Effector memory CD8-positive, alpha-beta T cell (primary cell): Measurements from ENCODE around the gene C19orf25.
"Not testable (repeated sequence)": the region's sequence is repeated elsewhere in the genome, so short reads cannot be mapped to it uniquely, and the experiment has no call there.

Experiments used
- ATAC-seq: fragments of 150-1000 bp; cut with Tn5 transposase; replicated peaks from 2 replicates; pipeline ENCODE4 v1.10.0; 2021; ENCODE audit warnings: mild to moderate bottlenecking, moderate library complexity
- DNase-seq, 3 experiments: peaks; one replicate each; pipeline ENCODE4 v3.0.0; 2021
- H3K27ac Mint-ChIP-seq, 2 donors: one replicate each; pipeline ENCODE4 v1.8.0; 2022; ENCODE audit warnings: mild to moderate bottlenecking in 2 of 2, mixed read lengths in 2 of 2, moderate library complexity in 2 of 2
- H3K27me3 Mint-ChIP-seq, 2 donors: one replicate each; pipeline ENCODE4 v1.8.0; 2022; ENCODE audit warnings: mixed read lengths in 2 of 2
- H3K36me3 Mint-ChIP-seq: one replicate; pipeline ENCODE4 v1.8.0; 2022; ENCODE audit warnings: mild to moderate bottlenecking, moderate library complexity, mixed read lengths; ENCODE audit not compliant: insufficient read depth
- H3K4me1 Mint-ChIP-seq, 2 donors: one replicate each; pipeline ENCODE4 v1.8.0; 2022; ENCODE audit warnings: low read depth in 2 of 2, mixed read lengths in 2 of 2
- H3K4me3 Mint-ChIP-seq, 2 donors: one replicate each; pipeline ENCODE4 v1.8.0; 2022; ENCODE audit warnings: mild to moderate bottlenecking in 2 of 2, mixed read lengths in 2 of 2, moderate library complexity in 2 of 2
- H3K9me3 Mint-ChIP-seq, 2 donors: one replicate each; pipeline ENCODE4 v1.8.0; 2022; ENCODE audit warnings: mixed read lengths in 2 of 2

Gene C19orf25

DNA sequence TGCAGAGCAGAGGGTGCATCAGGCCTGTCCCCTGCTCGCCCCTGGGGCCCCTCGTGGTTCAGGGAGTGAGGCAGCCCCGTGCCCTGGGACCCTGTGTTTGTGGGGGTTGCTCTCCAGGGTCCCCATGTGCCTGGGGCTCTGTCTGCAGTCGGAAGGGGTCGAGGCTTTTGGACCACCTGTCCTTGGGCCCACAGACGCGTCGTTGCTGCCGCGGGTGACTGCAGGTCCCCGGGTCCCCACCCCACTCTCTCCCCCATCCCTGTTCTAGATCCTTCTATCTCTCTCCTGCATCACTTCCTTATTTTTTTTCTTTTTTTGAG, 9.2 kb upstream of the C19orf25 start:
- no peak overlapping the region for H3K4me3 Mint-ChIP-seq
- H3K36me3 Mint-ChIP-seq: peaks cover 9% of the 10 kb centered on the region
- DNase-seq (no peak), ATAC-seq (no peak)
- H3K27me3 Mint-ChIP-seq: no peaks in the 10 kb centered on the region
- H3K4me1 Mint-ChIP-seq: peaks cover 17 to 18% of the 10 kb centered on the region in 2 donors
- H3K27ac Mint-ChIP-seq: peak overlapping the region in 1 of 2 donors; percentile 29
- no peaks in the 10 kb centered on the region for H3K9me3 Mint-ChIP-seq

DNA sequence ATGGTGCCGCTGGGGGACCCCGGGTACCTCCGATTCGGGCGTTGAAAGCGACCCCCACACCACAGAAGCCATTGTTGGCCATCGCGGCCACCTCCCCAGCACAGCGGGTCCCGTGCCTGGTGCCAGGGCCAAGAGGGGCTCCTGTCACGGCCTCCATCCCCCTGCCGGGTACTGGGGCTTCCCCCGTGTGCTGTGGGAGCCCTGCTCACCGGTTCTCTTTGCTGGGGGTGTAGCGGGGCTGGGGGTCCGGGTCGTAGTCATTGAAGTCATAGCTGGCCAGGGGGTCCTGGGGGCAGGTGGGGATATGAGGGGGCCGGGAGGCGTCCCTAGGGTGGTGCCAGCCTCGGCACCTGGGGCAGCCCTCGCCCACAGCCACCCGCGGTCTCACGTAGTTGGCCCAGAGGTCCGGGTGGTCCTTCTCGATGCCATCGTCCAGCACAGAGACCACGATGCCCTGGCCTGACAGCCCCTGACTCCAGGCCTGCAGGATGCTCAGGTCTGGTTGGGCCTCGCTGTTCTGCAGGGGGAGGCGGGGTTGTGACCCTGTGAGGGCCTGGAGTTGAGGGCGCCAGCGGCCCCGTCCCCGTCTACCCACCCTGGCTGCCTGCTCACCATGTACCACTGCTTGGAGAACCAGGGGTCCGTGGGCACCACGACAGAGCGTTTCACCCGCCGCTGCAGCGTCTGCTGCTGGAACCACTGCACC, 8.7 kb upstream of the C19orf25 start:
- DNase-seq (no peak), ATAC-seq (no peak)
- Mint-ChIP-seq H3K27me3 (no peaks in the 10 kb centered on the region), H3K36me3 (peaks cover 13% of the 10 kb centered on the region), H3K4me3 (no peak overlapping the region), H3K27ac (no peak overlapping the region), H3K9me3 (no peaks in the 10 kb centered on the region), H3K4me1 (peaks cover 17 to 18% of the 10 kb centered on the region in 2 donors)

DNA sequence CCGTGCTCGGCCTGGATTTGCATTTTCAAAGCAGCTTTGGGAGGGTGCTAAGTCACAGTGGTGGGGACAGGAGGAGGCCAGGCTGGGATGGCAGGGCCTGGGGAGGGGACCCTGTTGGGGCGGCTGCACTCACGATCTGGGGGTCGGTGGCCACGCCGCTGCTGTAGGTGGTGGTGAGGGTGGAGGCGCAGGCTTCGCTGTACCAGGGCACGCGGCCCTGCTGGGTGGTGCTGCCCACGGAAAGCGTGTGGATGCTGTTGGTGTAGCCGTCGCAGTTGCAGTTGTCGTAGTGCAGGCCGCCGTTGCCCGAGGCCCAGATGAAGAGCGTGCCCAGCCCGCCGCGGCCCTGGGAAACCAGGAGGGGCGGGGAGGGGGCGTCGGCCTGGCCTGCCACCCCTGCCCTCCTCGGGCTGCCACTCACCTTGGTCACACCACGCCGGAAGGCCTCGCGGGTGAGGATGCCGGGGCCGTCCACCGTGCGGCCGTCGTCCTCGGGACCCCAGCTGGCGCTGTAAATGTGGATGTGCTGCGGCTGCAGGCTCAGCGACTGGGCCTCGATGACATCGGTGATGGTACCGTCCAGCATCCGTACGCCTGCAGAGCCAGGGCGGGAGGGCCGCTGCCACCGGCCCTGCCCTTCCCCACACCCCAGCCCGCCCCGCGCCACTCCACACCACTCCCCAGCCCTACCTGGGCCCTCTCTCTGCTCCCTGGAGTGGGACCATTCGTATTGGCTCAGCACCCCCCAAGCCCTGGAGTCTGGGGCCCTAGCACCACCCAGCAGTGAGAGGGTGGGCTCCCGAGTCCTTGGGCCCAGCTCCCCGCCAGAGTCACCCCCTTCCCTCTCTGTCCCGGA, 7.9 kb upstream of the C19orf25 start:
- Mint-ChIP-seq H3K4me1 (peaks cover 12 to 15% of the 10 kb centered on the region in 2 donors), H3K27ac (no peak overlapping the region), H3K36me3 (peaks cover 10% of the 10 kb centered on the region), H3K27me3 (no peaks in the 10 kb centered on the region), H3K9me3 (no peaks in the 10 kb centered on the region), H3K4me3 (no peak overlapping the region)
- no peak for DNase-seq
- no peak for ATAC-seq

DNA sequence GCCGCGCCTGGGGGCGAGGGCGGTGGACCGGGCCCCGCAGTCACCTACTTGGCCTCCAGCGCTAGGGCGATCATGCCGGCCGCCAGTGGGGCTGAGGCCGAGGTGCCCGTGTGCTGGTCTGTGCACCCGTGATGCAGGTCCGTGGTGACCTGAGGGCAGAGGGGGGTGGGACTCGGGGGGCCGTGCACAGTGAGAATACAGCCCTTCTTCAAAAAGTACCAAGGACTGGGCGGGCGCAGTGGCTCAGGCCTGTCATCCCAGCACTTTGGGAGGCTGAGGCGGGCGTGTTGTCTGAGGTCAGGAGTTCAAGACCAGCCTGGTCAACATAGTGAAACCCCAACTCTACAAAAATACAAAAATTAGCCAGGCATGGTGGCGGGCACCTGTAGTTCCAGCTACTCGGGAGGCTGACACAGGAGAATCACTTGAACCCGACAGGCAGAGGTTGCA, 5.0 kb upstream of the C19orf25 start:
- DNase-seq (no peak), ATAC-seq (no peak)
- Mint-ChIP-seq H3K27ac (no peak overlapping the region), H3K4me3 (no peak overlapping the region), H3K36me3 (peaks cover 9% of the 10 kb centered on the region), H3K27me3 (no peaks in the 10 kb centered on the region), H3K9me3 (no peaks in the 10 kb centered on the region), H3K4me1 (peaks cover 3 to 9% of the 10 kb centered on the region in 2 donors)

DNA sequence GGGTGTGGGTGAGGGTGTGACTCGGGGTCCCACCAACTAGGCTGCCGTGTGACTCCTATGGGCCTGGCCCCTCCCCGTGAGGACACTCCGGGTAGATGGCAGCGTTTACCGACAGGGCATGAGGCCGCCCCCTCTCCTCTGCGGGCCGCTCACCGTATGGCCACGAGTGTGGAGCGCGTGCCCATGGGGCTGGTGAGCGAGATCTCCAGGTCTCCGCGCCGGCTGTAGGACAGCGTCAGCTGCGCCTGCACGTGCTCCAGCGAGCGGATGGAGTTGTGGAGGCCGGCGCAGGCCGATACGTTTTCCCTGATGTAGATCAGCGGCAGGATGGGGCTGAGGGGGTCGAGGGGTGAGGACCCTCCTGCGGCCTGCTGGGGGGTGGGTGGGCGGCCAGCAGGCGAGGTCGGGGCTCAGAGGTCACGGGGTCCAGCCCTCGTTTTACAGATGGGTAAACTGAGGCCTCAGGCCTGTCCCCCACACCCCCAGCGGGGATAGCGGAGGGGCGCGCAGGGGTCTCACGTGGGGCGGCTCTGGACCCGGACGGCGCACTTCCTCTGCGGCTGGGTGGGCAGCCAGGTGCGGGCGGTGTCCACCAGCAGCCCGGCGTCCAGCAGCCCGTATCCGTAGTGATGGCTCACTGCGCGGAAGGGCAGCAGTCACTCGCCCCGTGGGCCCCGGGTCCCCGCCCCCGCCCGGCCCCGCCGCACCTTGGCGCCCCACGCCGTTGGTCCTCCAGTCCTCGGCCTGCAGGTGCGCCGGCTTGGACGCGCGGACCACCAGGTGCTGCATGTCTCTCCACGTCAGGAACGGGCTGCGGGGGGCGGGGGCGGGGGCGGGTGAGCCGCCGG, 4.3 kb upstream of the C19orf25 start:
- Mint-ChIP-seq H3K27me3 (no peaks in the 10 kb centered on the region), H3K27ac (no peak overlapping the region), H3K4me1 (peaks cover 5 to 11% of the 10 kb centered on the region in 2 donors), H3K9me3 (no peaks in the 10 kb centered on the region), H3K36me3 (peaks cover 11% of the 10 kb centered on the region), H3K4me3 (no peak overlapping the region)
- no peak for ATAC-seq
- no peak for DNase-seq

DNA sequence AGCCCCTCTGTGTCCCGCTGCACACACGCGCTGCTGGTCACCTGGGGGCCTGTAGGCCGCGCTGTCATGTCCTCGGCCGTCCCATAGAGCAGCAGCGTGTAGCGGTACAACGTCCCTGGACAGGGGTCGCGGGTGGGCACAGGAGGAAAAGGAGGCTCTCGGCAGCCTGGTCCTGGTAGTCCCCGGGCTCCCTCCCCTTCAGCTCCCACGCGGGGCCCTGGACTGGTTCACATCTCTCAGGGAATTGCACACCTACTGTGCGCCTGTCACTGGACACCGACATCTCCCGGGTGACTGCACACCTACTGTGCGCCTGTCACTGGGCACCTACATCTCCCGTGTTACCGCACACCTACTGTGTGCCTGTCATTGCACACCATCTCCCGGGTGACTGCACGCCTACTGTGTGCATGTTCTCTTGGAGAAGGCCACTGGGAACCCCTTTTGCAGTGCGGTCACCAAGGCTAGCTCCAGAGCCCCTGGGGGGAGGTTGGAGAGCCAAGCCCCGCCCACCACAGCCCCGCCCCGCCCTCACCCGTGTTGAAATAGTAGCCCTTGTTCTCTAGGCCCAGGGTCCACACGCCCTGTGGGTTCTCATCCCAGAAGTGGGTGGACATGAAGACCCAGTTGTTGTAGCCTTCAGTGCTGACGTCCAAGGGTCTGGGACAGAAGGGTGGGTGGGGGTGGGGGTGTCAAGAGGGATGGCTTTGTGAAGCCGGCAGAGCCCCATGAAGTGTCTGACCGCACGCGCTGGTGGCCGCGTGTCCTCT, 3.5 kb upstream of the C19orf25 start:
- ATAC-seq (no peak), DNase-seq (no peak)
- Mint-ChIP-seq H3K4me1 (peaks cover 10 to 11% of the 10 kb centered on the region in 2 donors), H3K9me3 (no peaks in the 10 kb centered on the region), H3K4me3 (no peak overlapping the region), H3K27ac (no peak overlapping the region), H3K27me3 (no peaks in the 10 kb centered on the region), H3K36me3 (peaks cover 11% of the 10 kb centered on the region)

DNA sequence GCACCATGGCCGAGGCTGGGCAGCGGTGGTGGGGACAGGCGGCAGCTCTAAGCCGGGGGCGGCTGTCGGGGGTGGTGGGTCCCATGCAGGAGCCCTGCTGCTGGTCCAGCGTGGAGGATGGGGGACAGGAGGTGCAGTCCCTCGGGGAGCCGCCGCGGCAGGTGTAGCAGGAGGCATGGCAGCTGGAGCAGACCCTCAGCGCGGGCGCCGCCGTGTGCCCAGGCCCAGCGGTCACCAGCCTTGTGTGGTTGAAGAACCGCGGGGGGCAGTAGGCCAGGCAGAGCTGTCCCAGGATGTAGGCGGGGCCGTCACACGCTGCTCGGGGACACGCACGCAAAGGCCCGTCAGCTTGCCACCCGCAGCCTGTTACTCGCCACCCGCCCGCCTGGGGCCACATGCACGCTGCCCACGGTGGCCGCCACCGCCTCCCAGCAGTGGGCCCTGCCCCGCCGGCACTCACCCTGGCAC, 2.9 kb upstream of the C19orf25 start:
- Mint-ChIP-seq H3K27ac (no peak overlapping the region), H3K4me3 (no peak overlapping the region), H3K27me3 (no peaks in the 10 kb centered on the region), H3K4me1 (peaks cover 10 to 11% of the 10 kb centered on the region in 2 donors), H3K9me3 (no peaks in the 10 kb centered on the region), H3K36me3 (peaks cover 13% of the 10 kb centered on the region)
- no peak for ATAC-seq
- DNase-seq: no peak

DNA sequence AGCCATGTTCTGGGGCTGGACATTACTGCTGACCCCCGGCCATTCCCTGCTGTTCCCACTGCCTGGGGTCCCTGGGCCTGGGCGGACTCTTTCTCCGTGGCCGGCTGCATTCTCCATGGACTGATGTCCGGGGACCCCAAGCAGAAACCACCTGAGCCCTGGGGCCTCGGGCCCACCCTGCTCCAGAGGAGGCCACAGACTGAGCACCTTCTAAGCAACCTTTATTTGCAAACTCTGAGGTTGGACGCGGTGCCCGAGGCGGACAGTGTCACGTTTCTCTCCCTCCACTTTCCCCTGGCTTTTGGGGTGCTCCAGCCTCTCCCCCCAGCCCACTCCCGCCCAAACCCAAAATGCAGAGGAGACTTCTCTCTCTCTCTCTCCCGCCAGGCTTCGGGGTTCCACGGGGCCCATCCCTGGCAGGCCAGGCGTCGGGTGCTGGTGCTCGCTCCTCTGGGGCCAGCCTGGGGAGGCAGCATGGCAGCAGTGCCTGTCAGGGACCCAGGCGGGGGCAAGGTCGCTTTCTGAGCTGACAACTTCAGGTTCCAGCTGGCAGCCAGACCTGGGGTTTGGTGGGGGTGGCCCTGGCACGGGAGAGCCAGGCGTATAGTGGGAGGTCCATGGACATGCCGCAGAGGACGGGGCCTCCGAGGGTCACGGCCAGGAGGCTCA, 2.3 kb upstream of the C19orf25 start:
- Mint-ChIP-seq H3K4me1 (peaks cover 10 to 11% of the 10 kb centered on the region in 2 donors), H3K9me3 (no peaks in the 10 kb centered on the region), H3K27ac (no peak overlapping the region), H3K4me3 (no peak overlapping the region), H3K36me3 (peaks cover 16% of the 10 kb centered on the region), H3K27me3 (no peaks in the 10 kb centered on the region)
- ATAC-seq (no peak), DNase-seq (no peak)

DNA sequence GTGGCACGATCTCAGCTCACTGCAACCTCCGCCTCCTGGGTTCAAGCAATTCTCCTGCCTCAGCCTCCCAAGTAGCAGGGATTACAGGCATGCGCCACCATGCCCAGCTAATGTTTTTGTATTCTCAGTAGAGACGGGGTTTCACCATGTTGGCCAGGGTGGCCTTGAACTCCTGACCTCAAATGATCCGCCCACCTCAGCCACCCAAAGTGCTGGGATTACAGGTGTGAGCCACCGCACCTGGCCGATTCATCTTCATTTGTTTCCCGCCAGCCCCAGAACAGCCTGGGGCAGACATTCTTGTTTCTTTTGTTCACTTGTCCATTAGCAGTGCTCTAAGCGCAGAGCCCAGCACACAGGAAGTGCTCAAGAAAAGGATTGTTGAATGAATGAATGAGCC, 2.0 kb downstream of the C19orf25 start:
- H3K27ac Mint-ChIP-seq, ATAC-seq, H3K9me3 Mint-ChIP-seq, H3K27me3 Mint-ChIP-seq, DNase-seq: not testable (repeated sequence)
- H3K36me3 Mint-ChIP-seq: peaks cover 19% of the 10 kb centered on the region
- H3K4me3 Mint-ChIP-seq: peak overlapping the region in 1 of 2 donors; percentile 12
- H3K4me1 Mint-ChIP-seq: peaks cover 11 to 21% of the 10 kb centered on the region in 2 donors

DNA sequence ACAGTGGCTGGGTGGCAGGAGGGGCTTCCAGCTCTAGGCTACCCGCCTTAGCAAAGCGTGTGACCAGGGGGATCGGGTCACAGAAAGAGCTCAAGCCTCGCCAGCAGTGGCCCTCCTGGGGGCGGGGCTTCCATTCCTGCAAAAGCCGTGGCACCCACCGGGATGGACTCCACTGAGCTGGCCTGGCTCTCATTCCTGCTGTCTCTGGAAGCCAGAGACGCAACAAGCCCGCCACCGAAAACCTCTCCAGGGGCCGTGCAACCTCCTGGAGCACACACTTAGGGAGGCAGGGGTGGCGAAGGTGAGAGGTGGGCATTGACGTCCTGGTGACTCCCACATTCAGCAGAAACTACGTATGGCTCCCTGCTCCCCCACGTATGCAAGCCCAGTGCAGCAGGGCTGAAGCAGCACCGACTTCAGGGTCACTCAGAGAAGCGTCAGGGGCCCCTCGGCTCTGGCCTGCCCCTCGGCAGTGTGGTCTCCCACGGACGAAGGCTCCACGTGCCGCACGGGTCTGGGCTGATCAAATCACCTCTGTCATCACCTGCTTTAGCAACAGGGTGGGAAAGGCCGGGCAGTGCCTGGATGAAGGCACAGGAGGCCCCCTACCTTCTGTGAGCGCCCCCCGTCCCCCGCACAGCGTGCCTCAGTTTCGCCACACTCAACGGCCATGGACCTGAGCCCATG, 3.1 kb downstream of the C19orf25 start:
- Mint-ChIP-seq H3K4me1 (peaks cover 11 to 24% of the 10 kb centered on the region in 2 donors), H3K27ac (no peak overlapping the region), H3K9me3 (no peaks in the 10 kb centered on the region), H3K27me3 (peaks cover 0 to 18% of the 10 kb centered on the region in 2 donors), H3K36me3 (peaks cover 19% of the 10 kb centered on the region), H3K4me3 (no peak overlapping the region)
- ATAC-seq: no peak
- no peak for DNase-seq

DNA sequence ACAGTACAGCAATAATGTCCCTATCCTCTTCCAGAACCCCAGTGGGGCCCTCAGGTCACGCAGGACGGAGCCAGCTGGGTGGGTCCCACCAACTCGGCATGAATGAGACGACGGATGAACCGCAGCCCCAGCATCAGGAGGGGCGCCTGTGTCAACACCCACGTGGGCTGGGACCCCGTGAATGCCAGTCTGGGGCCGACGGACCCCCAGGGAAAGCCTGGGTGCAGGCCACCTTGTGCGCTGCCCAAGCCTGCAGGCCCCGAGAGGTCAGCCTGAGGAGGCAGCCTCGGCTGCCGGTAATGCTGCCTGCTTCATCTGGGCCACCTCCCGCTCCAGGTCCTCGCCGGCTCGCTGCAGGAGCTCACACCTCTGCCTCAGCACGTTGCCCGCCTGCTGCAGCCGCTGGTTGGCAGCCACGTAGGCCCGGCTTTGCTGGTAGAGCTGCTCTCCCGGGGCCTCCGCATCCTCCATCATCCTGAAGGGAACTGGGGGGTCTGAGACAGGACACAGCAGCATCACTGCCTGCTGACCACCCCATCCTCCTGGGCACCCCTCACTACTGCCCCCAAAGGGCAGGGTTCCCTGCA, 4.2 kb downstream of the C19orf25 start:
- H3K4me3 Mint-ChIP-seq: no peak overlapping the region
- DNase-seq (no peak), ATAC-seq (no peak)
- H3K27me3 Mint-ChIP-seq: peaks cover 0 to 18% of the 10 kb centered on the region in 2 donors
- H3K4me1 Mint-ChIP-seq: peaks cover 6 to 28% of the 10 kb centered on the region in 2 donors
- no peaks in the 10 kb centered on the region for H3K9me3 Mint-ChIP-seq
- H3K27ac Mint-ChIP-seq: no peak overlapping the region
- peaks cover 19% of the 10 kb centered on the region for H3K36me3 Mint-ChIP-seq
